ENCODE measurements around the gene PGGT1B. TPM values are rescaled to one million over a fixed set of nuclear protein-coding genes. Genes with fewer than 3 reads are reported as not detected.

The PGGT1B gene
- total RNA-seq, 1 experiment from 2014 or later: 31.7 TPM

GRCh38 chr5:115296124-115297022, 33.7 kb upstream of the PGGT1B start, which contains the start of gene CCDC112:
Gene CCDC112 (minus strand): TSS chr5:115296654. CDS start chr5:115296543, 111 bp downstream.
- no peaks in the 10 kb centered on the region for H3K36me3 ChIP-seq (ENCODE audit: insufficient read depth, low read length)
- H3K27me3 ChIP-seq (ENCODE audit: low read length): no peaks in the 10 kb centered on the region
- H3K9me2 ChIP-seq (replicated peaks; ENCODE audit: insufficient read depth, low read length): no peaks in the 10 kb centered on the region
- no peak within 1 kb of the TSS for H3K27ac ChIP-seq (ENCODE audit: low read length)
- peak within 1 kb of the TSS; percentile 70 for H3K9ac ChIP-seq (ENCODE audit: low read length)
- H2AFZ ChIP-seq (ENCODE audit: low read length): peak within 1 kb of the TSS; percentile 92
- H4K20me1 ChIP-seq (ENCODE audit: insufficient read depth, low read depth, low read length): no peaks in the 10 kb centered on the region
- H3K4me1 ChIP-seq (ENCODE audit: low read length): peaks cover 13% of the 10 kb centered on the region
- peak; percentile 90 for DNase-seq
- peaks cover 5% of the 10 kb centered on the region for H3K9me3 ChIP-seq (ENCODE audit: low read length)
- no peaks in the 10 kb centered on the region for H3K79me2 ChIP-seq (ENCODE audit: low read length)
- peak within 1 kb of the TSS; percentile 81 for H3K4me3 ChIP-seq (ENCODE audit: low read length)
- H3K4me2 ChIP-seq (ENCODE audit: low read depth, low read length, poor library complexity, severe bottlenecking): peak within 1 kb of the TSS; percentile 90

- Histone ChIP-seq H3K9me2 (replicated peaks; ENCODE audit: insufficient read depth, low read length) (no peaks in the 10 kb centered on the region), H3K27ac (ENCODE audit: low read length) (no peak overlapping the region), H3K27me3 (ENCODE audit: low read length) (no peaks in the 10 kb centered on the region), H3K79me2 (ENCODE audit: low read length) (no peaks in the 10 kb centered on the region), H3K9ac (ENCODE audit: low read length) (peak overlapping the region; percentile 70), H3K4me3 (ENCODE audit: low read length) (peak overlapping the region; percentile 81), H4K20me1 (ENCODE audit: insufficient read depth, low read depth, low read length) (no peaks in the 10 kb centered on the region), H2AFZ (ENCODE audit: low read length) (peak overlapping the region; percentile 92), H3K4me1 (ENCODE audit: low read length) (peaks cover 13% of the 10 kb centered on the region), H3K36me3 (ENCODE audit: insufficient read depth, low read length) (no peaks in the 10 kb centered on the region), H3K9me3 (ENCODE audit: low read length) (peaks cover 7% of the 10 kb centered on the region), H3K4me2 (ENCODE audit: low read depth, low read length, poor library complexity, severe bottlenecking) (peak overlapping the region; percentile 90)
- no peak for DNase-seq
Observed at GRCh38 chr5:115295777-115296123, 33.1 kb upstream of the PGGT1B start.

- Histone ChIP-seq H3K9me3 (ENCODE audit: low read length) (peaks cover 7% of the 10 kb centered on the region), H4K20me1 (ENCODE audit: insufficient read depth, low read depth, low read length) (no peaks in the 10 kb centered on the region), H3K27ac (ENCODE audit: low read length) (no peak overlapping the region), H3K4me2 (ENCODE audit: low read depth, low read length, poor library complexity, severe bottlenecking) (no peak overlapping the region), H3K79me2 (ENCODE audit: low read length) (no peaks in the 10 kb centered on the region), H3K9me2 (replicated peaks; ENCODE audit: insufficient read depth, low read length) (no peaks in the 10 kb centered on the region), H3K9ac (ENCODE audit: low read length) (no peak overlapping the region), H3K36me3 (ENCODE audit: insufficient read depth, low read length) (no peaks in the 10 kb centered on the region), H3K27me3 (ENCODE audit: low read length) (no peaks in the 10 kb centered on the region), H3K4me3 (ENCODE audit: low read length) (no peak overlapping the region), H2AFZ (ENCODE audit: low read length) (no peak overlapping the region), H3K4me1 (ENCODE audit: low read length) (peaks cover 9% of the 10 kb centered on the region)
- DNase-seq: no peak
Observed at GRCh38 chr5:115291397-115291796, 28.7 kb upstream of the PGGT1B start.

- no peak for DNase-seq
- Histone ChIP-seq H3K36me3 (ENCODE audit: insufficient read depth, low read length) (no peaks in the 10 kb centered on the region), H3K4me1 (ENCODE audit: low read length) (0 out of 2 replicates have a peak, but pooled peaks cover 2% of the 10 kb centered on the region), H3K4me3 (ENCODE audit: low read length) (no peak overlapping the region), H3K27me3 (ENCODE audit: low read length) (no peaks in the 10 kb centered on the region), H3K4me2 (ENCODE audit: low read depth, low read length, poor library complexity, severe bottlenecking) (no peak overlapping the region), H3K27ac (ENCODE audit: low read length) (no peak overlapping the region), H2AFZ (ENCODE audit: low read length) (no peak overlapping the region), H3K9me3 (ENCODE audit: low read length) (peaks cover 7% of the 10 kb centered on the region), H4K20me1 (ENCODE audit: insufficient read depth, low read depth, low read length) (peaks cover 4% of the 10 kb centered on the region; the same call in 1 of the 2 replicates), H3K9me2 (replicated peaks; ENCODE audit: insufficient read depth, low read length) (no peaks in the 10 kb centered on the region), H3K9ac (ENCODE audit: low read length) (no peak overlapping the region), H3K79me2 (ENCODE audit: low read length) (no peaks in the 10 kb centered on the region)
Observed at GRCh38 chr5:115289104-115289503, 26.4 kb upstream of the PGGT1B start.

GRCh38 chr5:115284021-115284420, 21.3 kb upstream of the PGGT1B start:
- H2AFZ ChIP-seq (ENCODE audit: low read length): no peak overlapping the region
- no peak overlapping the region for H3K4me3 ChIP-seq (ENCODE audit: low read length)
- H3K27ac ChIP-seq (ENCODE audit: low read length): no peak overlapping the region
- peaks cover 4% of the 10 kb centered on the region; the same call in 1 of the 2 replicates for H4K20me1 ChIP-seq (ENCODE audit: insufficient read depth, low read depth, low read length)
- no peaks in the 10 kb centered on the region for H3K27me3 ChIP-seq (ENCODE audit: low read length)
- DNase-seq: no peak
- 0 out of 2 replicates have a peak, but pooled peaks cover 4% of the 10 kb centered on the region for H3K4me1 ChIP-seq (ENCODE audit: low read length)
- no peaks in the 10 kb centered on the region for H3K9me2 ChIP-seq (replicated peaks; ENCODE audit: insufficient read depth, low read length)
- no peak overlapping the region for H3K9ac ChIP-seq (ENCODE audit: low read length)
- no peaks in the 10 kb centered on the region for H3K9me3 ChIP-seq (ENCODE audit: low read length)
- H3K79me2 ChIP-seq (ENCODE audit: low read length): no peaks in the 10 kb centered on the region
- H3K4me2 ChIP-seq (ENCODE audit: low read depth, low read length, poor library complexity, severe bottlenecking): no peak overlapping the region
- H3K36me3 ChIP-seq (ENCODE audit: insufficient read depth, low read length): no peaks in the 10 kb centered on the region

GRCh38 chr5:115282131-115282530, 19.5 kb upstream of the PGGT1B start:
- no peaks in the 10 kb centered on the region for H3K9me3 ChIP-seq (ENCODE audit: low read length)
- no peaks in the 10 kb centered on the region for H3K79me2 ChIP-seq (ENCODE audit: low read length)
- no peak overlapping the region for H3K9ac ChIP-seq (ENCODE audit: low read length)
- peaks cover 4% of the 10 kb centered on the region; the same call in 1 of the 2 replicates for H4K20me1 ChIP-seq (ENCODE audit: insufficient read depth, low read depth, low read length)
- no peak overlapping the region for H3K4me3 ChIP-seq (ENCODE audit: low read length)
- no peaks in the 10 kb centered on the region for H3K9me2 ChIP-seq (replicated peaks; ENCODE audit: insufficient read depth, low read length)
- H3K27me3 ChIP-seq (ENCODE audit: low read length): no peaks in the 10 kb centered on the region
- no peak overlapping the region for H2AFZ ChIP-seq (ENCODE audit: low read length)
- no peak for DNase-seq
- no peak overlapping the region for H3K4me2 ChIP-seq (ENCODE audit: low read depth, low read length, poor library complexity, severe bottlenecking)
- no peaks in the 10 kb centered on the region for H3K36me3 ChIP-seq (ENCODE audit: insufficient read depth, low read length)
- no peak overlapping the region for H3K27ac ChIP-seq (ENCODE audit: low read length)
- 0 out of 2 replicates have a peak, but pooled peaks cover 4% of the 10 kb centered on the region for H3K4me1 ChIP-seq (ENCODE audit: low read length)

GRCh38 chr5:115274584-115274983, 11.9 kb upstream of the PGGT1B start:
- no peaks in the 10 kb centered on the region for H3K36me3 ChIP-seq (ENCODE audit: insufficient read depth, low read length)
- no peaks in the 10 kb centered on the region for H3K79me2 ChIP-seq (ENCODE audit: low read length)
- H4K20me1 ChIP-seq (ENCODE audit: insufficient read depth, low read depth, low read length): no peaks in the 10 kb centered on the region
- peaks cover 10% of the 10 kb centered on the region for H3K4me1 ChIP-seq (ENCODE audit: low read length)
- H3K27ac ChIP-seq (ENCODE audit: low read length): no peak overlapping the region
- DNase-seq: peak; percentile 42
- H3K27me3 ChIP-seq (ENCODE audit: low read length): no peaks in the 10 kb centered on the region
- no peak overlapping the region for H3K4me2 ChIP-seq (ENCODE audit: low read depth, low read length, poor library complexity, severe bottlenecking)
- H3K9me2 ChIP-seq (replicated peaks; ENCODE audit: insufficient read depth, low read length): no peaks in the 10 kb centered on the region
- H3K9me3 ChIP-seq (ENCODE audit: low read length): no peaks in the 10 kb centered on the region
- H2AFZ ChIP-seq (ENCODE audit: low read length): no peak overlapping the region
- H3K4me3 ChIP-seq (ENCODE audit: low read length): no peak overlapping the region
- no peak overlapping the region for H3K9ac ChIP-seq (ENCODE audit: low read length)

GRCh38 chr5:115272297-115272958, 9.8 kb upstream of the PGGT1B start:
- Histone ChIP-seq H3K36me3 (ENCODE audit: insufficient read depth, low read length) (no peaks in the 10 kb centered on the region), H3K9me2 (replicated peaks; ENCODE audit: insufficient read depth, low read length) (no peaks in the 10 kb centered on the region), H3K4me3 (ENCODE audit: low read length) (no peak overlapping the region), H3K4me1 (ENCODE audit: low read length) (peaks cover 13% of the 10 kb centered on the region), H3K27me3 (ENCODE audit: low read length) (no peaks in the 10 kb centered on the region), H3K4me2 (ENCODE audit: low read depth, low read length, poor library complexity, severe bottlenecking) (no peak overlapping the region), H3K27ac (ENCODE audit: low read length) (no peak overlapping the region), H3K9me3 (ENCODE audit: low read length) (no peaks in the 10 kb centered on the region), H2AFZ (ENCODE audit: low read length) (no peak overlapping the region), H3K79me2 (ENCODE audit: low read length) (no peaks in the 10 kb centered on the region), H3K9ac (ENCODE audit: low read length) (no peak overlapping the region), H4K20me1 (ENCODE audit: insufficient read depth, low read depth, low read length) (no peaks in the 10 kb centered on the region)
- no peak for DNase-seq

Data from Karpas-422 (cell line).